GM12874 (cell line): ENCODE measurements around the gene ZNF484.

ENCODE experiments used
- TF ChIP-seq, protein P1 (sequence below): IDR thresholded peaks from 2 replicates; pipeline ENCODE4 v1.5.1; 2011; ENCODE audit warnings: low read depth, mild to moderate bottlenecking, control low read depth, low read length, moderate library complexity; ENCODE audit not compliant: insufficient read depth

ZNF484 gene

DNA sequence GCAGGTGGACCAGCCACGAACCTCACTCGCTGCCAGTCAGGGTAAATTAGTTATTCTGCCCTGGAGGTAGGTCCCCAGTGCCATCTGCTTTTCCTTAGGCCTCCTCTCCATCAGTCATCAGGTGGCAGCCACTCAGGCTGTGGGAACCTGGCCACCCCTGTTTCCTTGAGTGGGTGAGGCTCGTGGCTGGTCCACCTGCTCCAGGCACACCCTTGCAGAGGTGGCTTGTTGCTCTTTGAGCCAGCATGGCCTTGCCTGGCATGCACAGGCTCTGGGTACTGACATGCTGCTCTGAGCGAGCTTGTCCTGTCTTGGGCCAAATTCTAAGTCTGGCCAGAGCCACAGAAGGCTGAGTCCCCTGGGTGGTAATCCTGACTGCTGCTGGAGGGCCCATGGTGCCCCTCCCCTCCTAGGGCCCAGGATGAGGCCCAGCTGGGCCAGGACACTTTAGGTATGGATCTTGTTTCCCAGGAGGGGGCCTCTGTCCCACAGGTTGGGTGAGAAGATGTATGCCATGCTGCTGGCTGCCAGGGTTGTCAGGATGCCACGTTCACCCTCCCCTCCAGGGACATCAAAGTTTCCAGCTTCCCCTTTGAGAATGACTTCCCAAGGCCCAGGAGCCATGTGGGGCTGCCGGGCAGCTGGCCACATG lies 17.0 kb upstream of the ZNF484 start:
- TF ChIP-seq, protein P1, sequence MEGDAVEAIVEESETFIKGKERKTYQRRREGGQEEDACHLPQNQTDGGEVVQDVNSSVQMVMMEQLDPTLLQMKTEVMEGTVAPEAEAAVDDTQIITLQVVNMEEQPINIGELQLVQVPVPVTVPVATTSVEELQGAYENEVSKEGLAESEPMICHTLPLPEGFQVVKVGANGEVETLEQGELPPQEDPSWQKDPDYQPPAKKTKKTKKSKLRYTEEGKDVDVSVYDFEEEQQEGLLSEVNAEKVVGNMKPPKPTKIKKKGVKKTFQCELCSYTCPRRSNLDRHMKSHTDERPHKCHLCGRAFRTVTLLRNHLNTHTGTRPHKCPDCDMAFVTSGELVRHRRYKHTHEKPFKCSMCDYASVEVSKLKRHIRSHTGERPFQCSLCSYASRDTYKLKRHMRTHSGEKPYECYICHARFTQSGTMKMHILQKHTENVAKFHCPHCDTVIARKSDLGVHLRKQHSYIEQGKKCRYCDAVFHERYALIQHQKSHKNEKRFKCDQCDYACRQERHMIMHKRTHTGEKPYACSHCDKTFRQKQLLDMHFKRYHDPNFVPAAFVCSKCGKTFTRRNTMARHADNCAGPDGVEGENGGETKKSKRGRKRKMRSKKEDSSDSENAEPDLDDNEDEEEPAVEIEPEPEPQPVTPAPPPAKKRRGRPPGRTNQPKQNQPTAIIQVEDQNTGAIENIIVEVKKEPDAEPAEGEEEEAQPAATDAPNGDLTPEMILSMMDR, result no peak

DNA sequence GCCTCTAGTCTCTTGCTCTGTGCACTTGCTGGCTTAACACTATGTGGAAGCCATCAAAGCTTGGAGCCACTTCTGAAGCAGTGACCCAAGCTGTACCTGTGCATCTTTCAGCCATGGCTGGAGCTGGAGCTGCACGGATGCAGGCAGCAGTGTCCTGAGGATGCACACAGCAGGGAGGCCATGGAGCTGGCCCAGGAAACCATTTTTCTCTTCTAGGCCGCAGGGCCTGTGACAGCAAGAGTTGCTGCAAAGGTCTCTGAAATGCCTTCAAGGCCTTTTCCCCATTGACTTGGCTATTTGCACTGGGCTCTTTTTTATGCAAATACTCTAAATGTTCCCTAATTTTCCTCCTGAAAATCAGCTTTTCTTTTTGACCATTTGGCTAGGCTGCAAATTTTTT lies 12.9 kb upstream of the ZNF484 start:
- TF ChIP-seq, protein P1, result no peak

DNA sequence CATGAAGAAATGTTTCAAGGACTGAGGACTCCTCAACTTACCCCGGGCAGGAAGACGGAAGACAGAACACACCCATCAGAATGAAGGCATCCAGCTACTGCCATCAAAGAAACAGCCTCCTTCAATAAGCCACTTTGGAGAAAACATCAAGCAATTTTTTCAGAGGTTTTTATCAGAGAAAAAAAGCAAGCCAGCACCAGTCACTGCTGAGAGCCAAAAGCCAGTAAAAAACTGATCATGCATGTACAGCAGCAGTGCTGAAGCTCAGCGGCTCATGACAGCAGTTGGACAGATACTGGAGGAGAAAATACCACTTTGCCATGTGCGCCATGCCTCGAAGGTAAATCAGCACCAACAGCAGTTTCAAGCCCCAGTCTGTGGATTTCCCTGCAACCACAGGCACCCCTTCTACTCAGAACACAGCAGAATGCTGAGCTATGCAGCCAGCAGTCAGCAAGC lies 10.1 kb upstream of the ZNF484 start:
- TF ChIP-seq, protein P1, result no peak

- TF ChIP-seq, protein P1, result no peak
These were observed 4.4 kb upstream of the ZNF484 start for GRCh38 chr9:92882276-92882675.

DNA sequence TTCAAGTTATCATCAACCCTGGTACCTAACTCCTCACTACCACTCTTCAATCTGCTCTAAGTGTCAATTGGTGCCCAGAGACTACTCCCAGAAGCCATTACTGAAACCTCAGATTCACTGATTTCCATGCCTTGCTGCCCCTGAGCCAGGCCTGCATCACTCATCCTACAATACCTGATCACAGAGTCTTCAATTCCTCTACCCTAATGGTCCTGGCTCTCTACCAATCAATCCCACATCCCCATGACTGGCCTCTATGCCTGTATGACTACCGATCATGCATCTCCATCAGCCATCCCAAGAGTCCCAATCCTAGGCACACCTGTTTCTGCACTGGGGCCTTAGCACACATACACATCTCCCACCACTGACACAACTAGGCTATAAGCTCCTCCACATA lies 2.5 kb downstream of the ZNF484 start:
- TF ChIP-seq, protein P1, result no peak

DNA sequence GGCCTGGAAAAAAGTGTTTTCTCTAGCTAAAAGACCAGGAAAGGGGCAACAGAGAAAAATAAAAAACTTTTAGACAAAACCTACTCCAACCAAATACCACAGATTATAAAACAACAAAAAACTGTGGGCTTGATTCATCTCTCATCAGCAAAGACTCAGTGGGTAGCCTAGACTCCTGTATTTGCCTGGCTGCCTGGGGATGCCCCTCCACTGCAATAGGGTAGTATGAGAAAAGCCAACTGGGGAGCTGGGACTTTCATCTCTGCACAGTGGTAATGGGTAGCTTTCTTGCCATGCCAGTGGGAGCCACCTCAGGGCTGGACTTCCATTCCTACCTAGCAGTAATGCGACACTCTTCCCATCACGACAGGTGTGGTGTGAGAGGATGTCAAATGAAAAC lies 7.5 kb downstream of the ZNF484 start:
- TF ChIP-seq, protein P1, result no peak

DNA sequence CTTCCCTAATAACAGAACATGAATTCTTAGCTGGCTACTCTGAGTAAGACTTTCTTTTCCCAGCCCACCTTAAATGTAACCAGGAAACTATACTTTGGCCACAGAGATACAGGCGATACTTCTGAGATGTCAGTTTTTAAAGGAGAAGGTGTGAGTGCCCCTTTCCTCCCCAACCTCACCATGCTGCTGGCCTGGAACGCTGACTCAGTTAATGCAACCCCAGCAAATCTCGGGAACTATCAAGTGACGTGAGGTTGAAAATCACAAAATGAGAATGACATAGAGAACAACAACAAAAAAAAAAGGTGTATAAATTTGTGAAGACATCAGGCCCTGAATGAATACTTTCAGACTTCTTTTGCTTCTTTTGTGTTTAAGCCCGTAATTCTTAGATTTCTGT lies 13.7 kb downstream of the ZNF484 start:
- TF ChIP-seq, protein P1, result no peak

GRCh38 chr9:92860867-92861266 lies 17.0 kb downstream of the ZNF484 start:
- TF ChIP-seq, protein P1, result no peak
